HG03196 (cell line): Measurements from ENCODE around the gene SMAP1.

Source experiments
- ATAC-seq: cut with Tn5 transposase; IDR thresholded peaks from one replicate; pipeline ENCODE4 v1.9.1; 2021; ENCODE audit not compliant: unreplicated experiment

SMAP1 gene

GRCh38 chr6:70886071-70886470, 218.4 kb downstream of the SMAP1 start:
- no peak for ATAC-seq

- ATAC-seq, result no peak
Observed at GRCh38 chr6:70886661-70887060, 219.0 kb downstream of the SMAP1 start.

- no peak for ATAC-seq
Observed at GRCh38 chr6:70889270-70889669, 221.6 kb downstream of the SMAP1 start.

GRCh38 chr6:70894001-70894400, 226.3 kb downstream of the SMAP1 start:
- no peak for ATAC-seq

GRCh38 chr6:70900047-70900446, 232.4 kb downstream of the SMAP1 start:
- no peak for ATAC-seq

- no peak for ATAC-seq
Observed at GRCh38 chr6:70901324-70901723, 233.6 kb downstream of the SMAP1 start.

GRCh38 chr6:70903665-70904452, 236.2 kb downstream of the SMAP1 start:
- ATAC-seq, result no peak

- ATAC-seq, result no peak
Observed at GRCh38 chr6:70905742-70906141, 238.1 kb downstream of the SMAP1 start.
